ENCODE results near the gene OR2A5. TPM values are rescaled to one million over a fixed set of nuclear protein-coding genes. Genes with fewer than 3 reads are reported as not detected.

Gene OR2A5
- total RNA-seq, 4 donors from 2014 or later: not detected

DNA sequence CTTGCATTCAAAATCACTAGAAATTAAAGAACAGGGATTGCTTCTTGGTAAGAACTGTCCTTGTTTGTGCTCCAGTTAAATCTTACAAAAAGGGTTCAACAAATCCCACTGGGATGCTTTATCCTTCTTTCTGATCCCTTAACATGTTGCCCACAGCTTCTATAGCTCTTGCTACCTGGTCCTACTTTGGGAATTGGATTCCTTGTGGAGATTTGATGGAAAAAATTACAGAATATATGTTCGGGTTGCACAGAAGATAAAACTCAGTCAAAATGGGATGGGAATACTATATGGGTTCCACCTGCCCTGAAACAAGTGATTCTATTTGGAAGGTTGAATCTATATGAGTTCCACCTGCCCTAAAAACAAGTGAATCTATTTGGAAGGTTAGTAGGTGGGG lies 20.8 kb downstream of the OR2A5 start, which contains the start of gene OR2A25:
Gene OR2A25 (plus strand): TSS at position 301 of the 400 bp plus-strand sequence. CDS start 4,409 bp downstream, outside the sequence.
- no peaks in the 10 kb centered on the region for H3K36me3 ChIP-seq
- ATAC-seq: no peak
- H3K4me1 ChIP-seq: no peaks in the 10 kb centered on the region
- H3K4me3 ChIP-seq: no peak within 1 kb of the TSS
- intact Hi-C loops (cut with DNase I; ENCODE audit: low total_unique reads): no loop called here
- no peak within 1 kb of the TSS for H3K27ac ChIP-seq
- no peaks in the 10 kb centered on the region for H3K9me3 ChIP-seq
- H3K27me3 ChIP-seq: no peaks in the 10 kb centered on the region
- no peak for DNase-seq
- in situ Hi-C loops (cut with MboI; ENCODE audit: low sequenced_read_pairs in 4 of 4): no loop called here
- TF ChIP-seq CTCF (IDR thresholded peaks at IDR 0.05 in 4 of 5, conservative IDR thresholded peaks at IDR 0.05 in 1 of 5) (no peak), POLR2A (IDR thresholded peaks at IDR 0.05) (no peak)

DNA sequence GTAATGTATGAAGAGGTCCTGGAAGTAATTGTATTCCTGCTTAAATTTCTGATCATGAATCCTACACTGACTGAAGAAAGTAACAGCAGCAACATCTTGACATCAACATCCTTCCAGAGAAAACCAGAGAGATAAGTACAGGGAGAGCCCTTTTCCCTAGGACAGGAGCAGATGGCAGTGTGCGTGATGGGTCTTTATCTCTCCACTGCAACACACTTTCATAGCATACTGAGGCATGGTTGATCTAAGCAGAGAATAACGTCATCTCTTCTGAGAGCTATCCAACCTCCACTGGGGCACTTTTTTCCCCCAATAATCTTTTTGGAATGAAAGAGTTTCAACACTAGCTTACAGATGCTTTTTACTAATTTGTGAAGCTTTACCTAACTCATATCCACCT lies 21.2 kb downstream of the OR2A5 start:
- no peaks in the 10 kb centered on the region for H3K4me1 ChIP-seq
- intact Hi-C loops (cut with DNase I; ENCODE audit: low total_unique reads) (no loop called here), in situ Hi-C loops (cut with MboI; ENCODE audit: low sequenced_read_pairs in 4 of 4) (no loop called here)
- H3K27ac ChIP-seq: no peak overlapping the region
- H3K27me3 ChIP-seq: no peaks in the 10 kb centered on the region
- TF ChIP-seq CTCF (IDR thresholded peaks at IDR 0.05 in 4 of 5, conservative IDR thresholded peaks at IDR 0.05 in 1 of 5): no peak
- no peak for TF ChIP-seq POLR2A (IDR thresholded peaks at IDR 0.05)
- ATAC-seq (no peak), DNase-seq (no peak)
- no peaks in the 10 kb centered on the region for H3K36me3 ChIP-seq
- no peak overlapping the region for H3K4me3 ChIP-seq
- no peaks in the 10 kb centered on the region for H3K9me3 ChIP-seq

DNA sequence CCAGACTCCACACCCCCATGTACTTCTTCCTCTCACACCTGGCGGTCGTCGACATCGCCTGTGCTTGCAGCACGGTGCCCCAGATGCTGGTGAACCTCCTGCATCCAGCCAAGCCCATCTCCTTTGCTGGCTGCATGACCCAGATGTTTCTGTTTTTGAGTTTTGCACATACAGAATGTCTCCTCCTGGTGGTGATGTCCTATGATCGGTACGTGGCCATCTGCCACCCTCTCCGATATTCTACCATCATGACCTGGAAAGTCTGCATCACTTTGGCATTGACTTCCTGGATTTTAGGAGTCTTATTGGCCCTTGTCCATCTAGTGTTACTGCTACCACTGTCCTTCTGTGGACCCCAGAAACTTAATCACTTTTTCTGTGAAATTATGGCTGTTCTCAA lies 25.6 kb downstream of the OR2A5 start:
- Histone ChIP-seq H3K4me3 (no peak overlapping the region), H3K27me3 (no peaks in the 10 kb centered on the region), H3K36me3 (no peaks in the 10 kb centered on the region), H3K9me3 (no peaks in the 10 kb centered on the region), H3K4me1 (no peaks in the 10 kb centered on the region), H3K27ac (no peak overlapping the region)
- DNase-seq (no peak), ATAC-seq (no peak)
- TF ChIP-seq POLR2A (IDR thresholded peaks at IDR 0.05) (no peak), CTCF (IDR thresholded peaks at IDR 0.05 in 4 of 5, conservative IDR thresholded peaks at IDR 0.05 in 1 of 5) (no peak)
- in situ Hi-C loops (cut with MboI; ENCODE audit: low sequenced_read_pairs in 4 of 4): no loop called here
- intact Hi-C loops (cut with DNase I; ENCODE audit: low total_unique reads): no loop called here

GRCh38 chr7:144085978-144086377 lies 37.2 kb downstream of the OR2A5 start, which contains the start of gene OR2A12:
Gene OR2A12, plus strand, starts transcription at chr7:144086278. Its CDS starts 8,830 bp downstream, at chr7:144095108.
- TF ChIP-seq CTCF (IDR thresholded peaks at IDR 0.05 in 4 of 5, conservative IDR thresholded peaks at IDR 0.05 in 1 of 5) (no peak), POLR2A (IDR thresholded peaks at IDR 0.05) (no peak)
- H3K27ac ChIP-seq: no peak within 1 kb of the TSS
- H3K36me3 ChIP-seq: no peaks in the 10 kb centered on the region
- DNase-seq (no peak), ATAC-seq (no peak)
- no peaks in the 10 kb centered on the region for H3K27me3 ChIP-seq
- no peaks in the 10 kb centered on the region for H3K9me3 ChIP-seq
- in situ Hi-C loops (cut with MboI; ENCODE audit: low sequenced_read_pairs in 4 of 4): no loop called here
- no peak within 1 kb of the TSS for H3K4me3 ChIP-seq
- intact Hi-C loops (cut with DNase I; ENCODE audit: low total_unique reads): no loop called here
- H3K4me1 ChIP-seq: no peaks in the 10 kb centered on the region

DNA sequence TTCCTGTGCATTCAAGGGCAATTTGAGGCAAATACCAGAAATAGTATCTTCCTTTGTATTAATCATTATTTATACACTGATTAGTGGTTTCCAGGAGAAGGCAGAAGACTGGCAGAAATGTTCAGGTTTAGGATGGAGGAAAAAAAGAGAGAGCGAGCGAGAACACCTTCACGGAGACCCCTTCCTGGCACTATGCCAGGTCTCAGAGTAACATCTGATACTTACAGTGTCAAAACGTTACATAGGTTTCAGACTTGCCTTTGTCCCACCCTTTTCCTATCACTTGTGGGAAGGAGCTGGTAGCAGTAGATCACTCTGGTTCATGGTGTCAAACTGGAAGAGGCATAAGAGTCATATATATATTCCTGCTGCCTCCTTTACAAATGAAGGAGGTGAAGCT lies 38.0 kb downstream of the OR2A5 start:
- Histone ChIP-seq H3K36me3 (no peaks in the 10 kb centered on the region), H3K4me1 (no peaks in the 10 kb centered on the region), H3K27ac (no peak overlapping the region), H3K27me3 (no peaks in the 10 kb centered on the region), H3K4me3 (no peak overlapping the region), H3K9me3 (no peaks in the 10 kb centered on the region)
- TF ChIP-seq POLR2A (IDR thresholded peaks at IDR 0.05): no peak
- no peak for TF ChIP-seq CTCF (IDR thresholded peaks at IDR 0.05 in 4 of 5, conservative IDR thresholded peaks at IDR 0.05 in 1 of 5)
- no peak for DNase-seq
- ATAC-seq: no peak
- in situ Hi-C loops (cut with MboI; ENCODE audit: low sequenced_read_pairs in 4 of 4) (no loop called here), intact Hi-C loops (cut with DNase I; ENCODE audit: low total_unique reads) (no loop called here)
